ENCODE data around the gene TRAF5. TPM values are rescaled to one million over a fixed set of nuclear protein-coding genes. Genes with fewer than 3 reads are reported as not detected.

The TRAF5 gene
- total and polyA plus RNA-seq, 2 donors (not counting 3 experiments of a cell fraction or from before 2014, with no cell fraction given): 8.5 to 17.6 TPM

DNA sequence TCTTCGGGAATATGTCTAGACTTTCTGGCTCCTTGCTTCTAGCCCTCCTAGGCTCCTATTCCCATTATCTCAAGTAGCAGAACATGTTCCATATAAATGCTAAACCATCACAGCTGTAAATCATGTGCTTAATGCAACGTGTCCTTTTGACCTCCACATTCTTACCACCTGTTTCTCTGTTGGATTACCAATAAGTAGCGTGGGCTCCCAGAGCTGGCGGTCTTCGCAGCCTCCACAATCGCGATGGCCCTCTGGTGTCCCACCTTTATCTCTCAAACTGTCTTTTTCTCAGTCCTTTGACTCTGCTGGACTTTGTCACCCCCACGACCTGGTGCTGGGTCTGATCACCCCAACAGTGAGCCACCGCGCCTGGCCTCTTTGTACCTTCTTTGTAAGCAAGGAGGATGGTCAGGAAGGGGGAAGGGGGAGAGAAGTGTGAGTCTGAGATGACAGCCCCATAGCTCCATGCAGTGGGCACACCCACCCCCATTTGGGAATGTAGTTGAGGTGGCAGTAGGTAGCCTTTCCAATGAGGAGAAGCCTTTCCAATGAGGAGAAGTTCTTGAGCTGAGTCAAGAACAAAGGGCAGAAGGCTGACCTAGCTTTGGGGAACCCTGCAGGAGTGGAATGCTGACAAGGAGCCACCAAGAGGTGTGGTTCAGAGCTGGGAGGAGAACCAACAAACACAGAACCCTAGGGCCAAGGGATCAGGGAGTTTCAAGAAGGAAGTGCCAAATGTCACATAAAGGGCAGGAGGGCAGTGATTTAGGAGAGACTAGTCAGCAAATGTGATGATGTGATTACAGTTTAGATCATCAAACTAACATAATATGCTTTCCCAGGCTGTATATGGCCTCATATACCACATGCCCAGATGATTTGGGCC is 14.2 kb downstream of the TRAF5 start:
- DNase-seq (ENCODE audit: low read depth, low spot score) (no peak), FAIRE-seq (no peak)
- H3K9ac ChIP-seq (replicated peaks; ENCODE audit: extremely low read depth, insufficient read depth, low read length): no peak overlapping the region
- no peak overlapping the region for H3K4me2 ChIP-seq (ENCODE audit: insufficient read depth, low read length)
- POLR2A ChIA-PET: no interaction called here
- H3K4me3 ChIP-seq (replicated peaks in 1 of 3; ENCODE audit: insufficient read depth in 1 of 3, low read depth in 1 of 3, low read length in 3 of 3): no peak overlapping the region
- no peaks in the 10 kb centered on the region for H4K20me1 ChIP-seq (replicated peaks; ENCODE audit: control insufficient read depth, extremely low read depth, insufficient read depth, low read length)
- no peak overlapping the region for H3K27ac ChIP-seq (ENCODE audit: insufficient read depth, low read depth, low read length)
- no peaks in the 10 kb centered on the region for H3K9me1 ChIP-seq (replicated peaks; ENCODE audit: control insufficient read depth, extremely low read depth, insufficient read depth, low read length)
- H3K9me3 ChIP-seq (replicated peaks; ENCODE audit: control insufficient read depth, insufficient read depth, low read length): no peaks in the 10 kb centered on the region
- no TSS peak for BruUV-seq (replicated peaks)
- no peak for TF ChIP-seq EZH2 (IDR thresholded peaks at IDR 0.05; ENCODE audit: borderline replicate concordance, low read depth, low read length, severe bottlenecking)
- TF ChIP-seq, protein P1, sequence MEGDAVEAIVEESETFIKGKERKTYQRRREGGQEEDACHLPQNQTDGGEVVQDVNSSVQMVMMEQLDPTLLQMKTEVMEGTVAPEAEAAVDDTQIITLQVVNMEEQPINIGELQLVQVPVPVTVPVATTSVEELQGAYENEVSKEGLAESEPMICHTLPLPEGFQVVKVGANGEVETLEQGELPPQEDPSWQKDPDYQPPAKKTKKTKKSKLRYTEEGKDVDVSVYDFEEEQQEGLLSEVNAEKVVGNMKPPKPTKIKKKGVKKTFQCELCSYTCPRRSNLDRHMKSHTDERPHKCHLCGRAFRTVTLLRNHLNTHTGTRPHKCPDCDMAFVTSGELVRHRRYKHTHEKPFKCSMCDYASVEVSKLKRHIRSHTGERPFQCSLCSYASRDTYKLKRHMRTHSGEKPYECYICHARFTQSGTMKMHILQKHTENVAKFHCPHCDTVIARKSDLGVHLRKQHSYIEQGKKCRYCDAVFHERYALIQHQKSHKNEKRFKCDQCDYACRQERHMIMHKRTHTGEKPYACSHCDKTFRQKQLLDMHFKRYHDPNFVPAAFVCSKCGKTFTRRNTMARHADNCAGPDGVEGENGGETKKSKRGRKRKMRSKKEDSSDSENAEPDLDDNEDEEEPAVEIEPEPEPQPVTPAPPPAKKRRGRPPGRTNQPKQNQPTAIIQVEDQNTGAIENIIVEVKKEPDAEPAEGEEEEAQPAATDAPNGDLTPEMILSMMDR (IDR thresholded peaks at IDR 0.05; ENCODE audit: extremely low read depth in 1 of 2, insufficient read depth in 1 of 2, low read depth in 1 of 2, low read length in 2 of 2): no peak
- no peak for TF ChIP-seq GATA2 (IDR thresholded peaks at IDR 0.05; ENCODE audit: insufficient read depth, insufficient read length, low read depth, low read length)
- no peak for TF ChIP-seq MYC (IDR thresholded peaks at IDR 0.05; ENCODE audit: low read depth, low read length)
- TF ChIP-seq FOS (IDR thresholded peaks at IDR 0.05; ENCODE audit: borderline replicate concordance, insufficient read depth, low read length): no peak
- no peak for TF ChIP-seq JUN (IDR thresholded peaks at IDR 0.05; ENCODE audit: borderline replicate concordance, insufficient read depth, insufficient read length, low read depth)
- TF ChIP-seq, protein P2, sequence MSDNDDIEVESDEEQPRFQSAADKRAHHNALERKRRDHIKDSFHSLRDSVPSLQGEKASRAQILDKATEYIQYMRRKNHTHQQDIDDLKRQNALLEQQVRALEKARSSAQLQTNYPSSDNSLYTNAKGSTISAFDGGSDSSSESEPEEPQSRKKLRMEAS (IDR thresholded peaks at IDR 0.05; ENCODE audit: insufficient read depth, insufficient read length): no peak
- peaks cover 3% of the 10 kb centered on the region for H3K4me1 ChIP-seq (ENCODE audit: control insufficient read depth, extremely low read depth, insufficient read depth, low read length)
- dilution Hi-C loops (cut with MboI; ENCODE audit: extremely low pct_ligation_motif_present, low sequenced_read_pairs) (no loop called here), intact Hi-C loops (cut with micrococcal nuclease) (no loop called here)
- CTCF ChIA-PET: no interaction called here
- H3K27me3 ChIP-seq (ENCODE audit: control insufficient read depth in 2 of 2, insufficient read depth in 2 of 2, low read length in 2 of 2): no peaks in the 10 kb centered on the region
- H3K36me3 ChIP-seq (ENCODE audit: control insufficient read depth in 2 of 2, extremely low read depth in 1 of 2, insufficient read depth in 2 of 2, low read length in 2 of 2): no peaks in the 10 kb centered on the region
- no peaks in the 10 kb centered on the region for H3K79me2 ChIP-seq (ENCODE audit: control insufficient read depth, insufficient read depth, low read length)
- no peak overlapping the region for H2AFZ ChIP-seq (ENCODE audit: low read depth, low read length)

Data from endothelial cell of umbilical vein (primary cell).